ENCODE measurements around the gene TSTD1. TPM values are rescaled to one million over a fixed set of nuclear protein-coding genes. Genes with fewer than 3 reads are reported as not detected.
A peak's percentile ranks its signal among the peaks of the same experiment; 100 is the strongest.

The TSTD1 gene
- total RNA-seq, 1 donor from 2014 or later: 7.2 TPM

- no peak overlapping the region for H3K27ac Mint-ChIP-seq (ENCODE audit: unreplicated experiment)
- no peak for TF ChIP-seq CTCF (conservative IDR thresholded peaks at IDR 0.05)
- peaks cover 17% of the 10 kb centered on the region for H3K9me3 Mint-ChIP-seq
- DNase-seq (ENCODE audit: low read depth, low spot score): no peak
- H3K36me3 Mint-ChIP-seq (ENCODE audit: low read depth): peaks cover 34% of the 10 kb centered on the region
- peaks cover 18% of the 10 kb centered on the region for H3K27me3 Mint-ChIP-seq (ENCODE audit: low read depth)
- peaks cover 27% of the 10 kb centered on the region for H3K4me1 Mint-ChIP-seq
- H3K4me3 Mint-ChIP-seq: peak overlapping the region; percentile 94
Measured at GRCh38 chr1:161046605-161047228, 8.0 kb upstream of the TSTD1 start.

- H3K27me3 Mint-ChIP-seq (ENCODE audit: low read depth): peaks cover 18% of the 10 kb centered on the region
- peaks cover 17% of the 10 kb centered on the region for H3K9me3 Mint-ChIP-seq
- H3K36me3 Mint-ChIP-seq (ENCODE audit: low read depth): peaks cover 37% of the 10 kb centered on the region
- no peak for TF ChIP-seq CTCF (conservative IDR thresholded peaks at IDR 0.05)
- peak within 1 kb of the TSS; percentile 94 for H3K4me3 Mint-ChIP-seq
- DNase-seq (ENCODE audit: low read depth, low spot score): peak; percentile 87
- peak within 1 kb of the TSS; percentile 99 for H3K27ac Mint-ChIP-seq (ENCODE audit: unreplicated experiment)
- peaks cover 27% of the 10 kb centered on the region for H3K4me1 Mint-ChIP-seq
Measured at GRCh38 chr1:161045736-161046604, 7.2 kb upstream of the TSTD1 start, which contains the start of gene USF1. Gene USF1 (minus strand): TSS chr1:161045977. CDS start chr1:161043275, 2,702 bp downstream.

GRCh38 chr1:161044908-161045735 is 6.4 kb upstream of the TSTD1 start:
- peaks cover 17% of the 10 kb centered on the region for H3K9me3 Mint-ChIP-seq
- peak; percentile 47 for DNase-seq (ENCODE audit: low read depth, low spot score)
- H3K36me3 Mint-ChIP-seq (ENCODE audit: low read depth): peaks cover 41% of the 10 kb centered on the region
- no peak for TF ChIP-seq CTCF (conservative IDR thresholded peaks at IDR 0.05)
- peaks cover 18% of the 10 kb centered on the region for H3K27me3 Mint-ChIP-seq (ENCODE audit: low read depth)
- peak overlapping the region; percentile 94 for H3K4me3 Mint-ChIP-seq
- peaks cover 27% of the 10 kb centered on the region for H3K4me1 Mint-ChIP-seq
- peak overlapping the region; percentile 99 for H3K27ac Mint-ChIP-seq (ENCODE audit: unreplicated experiment)

- TF ChIP-seq CTCF (conservative IDR thresholded peaks at IDR 0.05): no peak
- peaks cover 17% of the 10 kb centered on the region for H3K9me3 Mint-ChIP-seq
- H3K27me3 Mint-ChIP-seq (ENCODE audit: low read depth): peaks cover 18% of the 10 kb centered on the region
- peak overlapping the region; percentile 90 for H3K27ac Mint-ChIP-seq (ENCODE audit: unreplicated experiment)
- H3K36me3 Mint-ChIP-seq (ENCODE audit: low read depth): peaks cover 45% of the 10 kb centered on the region
- no peak for DNase-seq (ENCODE audit: low read depth, low spot score)
- peak overlapping the region; percentile 94 for H3K4me3 Mint-ChIP-seq
- peaks cover 27% of the 10 kb centered on the region for H3K4me1 Mint-ChIP-seq
Measured at GRCh38 chr1:161044535-161044907, 5.8 kb upstream of the TSTD1 start.

- Mint-ChIP-seq H3K4me1 (peaks cover 25% of the 10 kb centered on the region), H3K4me3 (peak overlapping the region; percentile 81), H3K27ac (ENCODE audit: unreplicated experiment) (no peak overlapping the region), H3K9me3 (no peaks in the 10 kb centered on the region), H3K36me3 (ENCODE audit: low read depth) (peaks cover 19% of the 10 kb centered on the region), H3K27me3 (ENCODE audit: low read depth) (no peaks in the 10 kb centered on the region)
- no peak for DNase-seq (ENCODE audit: low read depth, low spot score)
- TF ChIP-seq CTCF (conservative IDR thresholded peaks at IDR 0.05): no peak
Measured at GRCh38 chr1:161039546-161039945, 782 bp upstream of the TSTD1 start.
